IMR-90 (cell line): ENCODE data around the gene ETV7.

Experiments
- CHD1 ChIP-seq: IDR thresholded peaks from 2 replicates; pipeline ENCODE4 v1.6.1; 2012; ENCODE audit warnings: low read depth, low read length, improper control_type of control experiment
- CTCF ChIP-seq: conservative IDR thresholded peaks from 2 replicates; pipeline ENCODE4 v1.5.1; 2012; ENCODE audit warnings: mild to moderate bottlenecking, low read depth, low read length, improper control_type of control experiment
- MAZ ChIP-seq: IDR thresholded peaks from 2 replicates; pipeline ENCODE4 v1.6.1; 2012; ENCODE audit warnings: low read depth, mild to moderate bottlenecking, low read length, improper control_type of control experiment, moderate library complexity, borderline replicate concordance
- MXI1 ChIP-seq: IDR thresholded peaks from 2 replicates; pipeline ENCODE4 v1.6.1; 2012; ENCODE audit warnings: low read depth, mild to moderate bottlenecking, low read length, moderate library complexity, borderline replicate concordance
- NFE2L2 ChIP-seq: fragments of 150-350 bp; IDR thresholded peaks from 2 replicates; pipeline ENCODE4 v1.6.1; 2016; ENCODE audit warnings: low read depth, mild to moderate bottlenecking, low read length
- POLR2A ChIP-seq: IDR thresholded peaks from 2 replicates; pipeline ENCODE4 v1.6.1; 2012; ENCODE audit warnings: mild to moderate bottlenecking, low read depth, low read length
- RAD21 ChIP-seq: IDR thresholded peaks from 2 replicates; pipeline ENCODE4 v1.6.1; 2012; ENCODE audit warnings: low read length, improper control_type of control experiment
- RFX5 ChIP-seq: IDR thresholded peaks from 2 replicates; pipeline ENCODE4 v1.8.0; 2012; ENCODE audit warnings: low read depth, mild to moderate bottlenecking, low read length, moderate library complexity
- USF2 ChIP-seq: fragments of 150-350 bp; IDR thresholded peaks from 2 replicates; pipeline ENCODE4 v1.6.1; 2017; ENCODE audit warnings: mild to moderate bottlenecking, antibody characterized with exemption, low read length, low read depth

- TF ChIP-seq CTCF, result no peak
- no peak for TF ChIP-seq POLR2A
- no peak for TF ChIP-seq MAZ
- no peak for TF ChIP-seq RAD21
- no peak for TF ChIP-seq USF2
- TF ChIP-seq NFE2L2, result no peak
- TF ChIP-seq MXI1, result no peak
- TF ChIP-seq RFX5, result no peak
- no peak for TF ChIP-seq CHD1
Observed at GRCh38 chr6:36419310-36419709, 31.8 kb upstream of the ETV7 start.
